Endodermal cell (in vitro differentiated cells): ENCODE results near the gene CLIP3. TPM values are rescaled to one million over a fixed set of nuclear protein-coding genes. Genes with fewer than 3 reads are reported as not detected.
"Not testable (repeated sequence)": the region's sequence is repeated elsewhere in the genome, so short reads cannot be mapped to it uniquely, and the experiment has no call there.

Experiments used
- DNase-seq: peaks from one replicate; pipeline ENCODE4 v3.0.0-alpha.2; 2017
- H3K27ac ChIP-seq: 2 replicates; pipeline ENCODE4 v1.5.1; 2013; ENCODE audit warnings: mild to moderate bottlenecking, low read depth, low read length, moderate library complexity
- H3K27me3 ChIP-seq: 2 replicates; pipeline ENCODE4 v1.6.1; 2013; ENCODE audit warnings: mild to moderate bottlenecking, low read length, moderate library complexity; ENCODE audit not compliant: insufficient read depth, control insufficient read depth, poor library complexity, severe bottlenecking
- H3K36me3 ChIP-seq: 2 replicates; pipeline ENCODE4 v1.7.0; 2013; ENCODE audit warnings: mild to moderate bottlenecking, low read length, moderate library complexity; ENCODE audit not compliant: control insufficient read depth, insufficient read depth
- H3K4me1 ChIP-seq: one replicate; pipeline ENCODE4 v1.7.0; 2013; ENCODE audit warnings: low read length; ENCODE audit not compliant: control insufficient read depth, insufficient read depth
- H3K4me3 ChIP-seq: 2 replicates; pipeline ENCODE4 v1.5.1; 2013; ENCODE audit warnings: mild to moderate bottlenecking, low read length, moderate library complexity
- H3K9ac ChIP-seq: 2 replicates; pipeline ENCODE4 v1.6.1; 2013; ENCODE audit warnings: mild to moderate bottlenecking, low read length, moderate library complexity; ENCODE audit not compliant: poor library complexity, severe bottlenecking; ENCODE audit errors: extremely low read depth
- H3K9me3 ChIP-seq: 2 replicates; pipeline ENCODE4 v1.6.1; 2013; ENCODE audit warnings: mild to moderate bottlenecking, low read length, moderate library complexity; ENCODE audit not compliant: control insufficient read depth
- H3K27ac Mint-ChIP-seq: 2 replicates; pipeline ENCODE4 v1.8.0; 2020; ENCODE audit warnings: mixed read lengths
- H3K27me3 Mint-ChIP-seq: 2 replicates; pipeline ENCODE4 v1.8.0; 2021; ENCODE audit warnings: mild to moderate bottlenecking, mixed read lengths; ENCODE audit not compliant: insufficient read depth
- H3K36me3 Mint-ChIP-seq: 2 replicates; pipeline ENCODE4 v1.8.0; 2020; ENCODE audit warnings: low read depth, mixed read lengths
- H3K4me1 Mint-ChIP-seq: 2 replicates; pipeline ENCODE4 v1.8.0; 2020; ENCODE audit warnings: mixed read lengths
- H3K4me3 Mint-ChIP-seq: 2 replicates; pipeline ENCODE4 v1.8.0; 2020; ENCODE audit warnings: mild to moderate bottlenecking, moderate library complexity, mixed read lengths
- H3K9me3 Mint-ChIP-seq: 2 replicates; pipeline ENCODE4 v1.8.0; 2020; ENCODE audit warnings: mild to moderate bottlenecking, mixed read lengths
- WGBS, 2 experiments: methylation state at CpG; one replicate each; pipeline versions ENCODE4 v1.1.5 to v1.1.7; 2013; ENCODE audit warnings: missing lambda C conversion rate in 2 of 2, mixed read lengths in 1 of 2; ENCODE audit not compliant: insufficient coverage in 1 of 2, insufficient read length in 1 of 2; 5-methylcytosine and 5-hydroxymethylcytosine counted together
- total RNA-seq, 2 donors: library from RNA; stranded (reverse); fragmentation: NEBNext Ultra II Directional in 1 of 2; extraction: Animal tissue kit (Norgen Biotek cat#: 25700) in 1 of 2; gene quantifications; 2 replicates in 1 of 2; 3 replicates in 1 of 2; pipeline ENCODE4 v1.2.1, GENCODE V29; 2021
- TF ChIP-seq, protein P1 (sequence below): fragments of 200-600 bp; sonication (generic); conservative IDR thresholded peaks from 2 replicates; pipeline ENCODE4 v1.5.0; 2021; ENCODE audit warnings: antibody characterized with exemption, mild to moderate bottlenecking

The CLIP3 gene
- total RNA-seq, 2 donors from 2014 or later: 12.6 to 19.7 TPM

DNA sequence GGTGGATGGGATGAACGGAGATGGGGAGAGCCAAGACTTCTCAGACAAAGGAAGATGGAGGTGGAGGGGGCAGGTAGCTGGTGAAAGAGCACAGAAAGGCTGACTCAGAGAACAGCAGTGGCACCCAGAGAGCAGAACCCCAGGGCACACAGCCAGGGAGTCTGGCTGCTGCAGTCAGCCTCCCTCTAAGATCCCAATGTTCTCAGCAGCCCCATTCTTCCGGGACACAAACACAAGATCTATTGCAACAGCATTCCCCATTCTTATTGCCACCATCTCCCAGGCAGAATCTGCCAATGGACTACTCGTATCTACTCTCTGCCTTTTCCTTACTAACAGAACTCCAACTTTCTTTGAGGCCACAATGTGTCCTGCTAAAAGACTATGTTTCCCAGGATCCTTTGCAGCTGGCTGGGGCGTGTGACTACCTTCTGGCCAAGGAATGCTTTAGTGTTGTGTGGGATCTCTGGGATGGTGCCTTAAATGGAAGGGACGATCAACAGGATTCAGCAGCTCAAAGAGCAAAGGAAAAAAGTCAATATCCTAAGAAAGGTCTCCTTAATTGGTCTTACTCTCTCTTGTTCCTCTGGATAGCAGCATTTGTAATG is 13.9 kb upstream of the CLIP3 start:
- Histone ChIP-seq H3K9ac (no peak overlapping the region), H3K4me3 (no peak overlapping the region), H3K9me3 (no peaks in the 10 kb centered on the region), H3K27me3 (no peaks in the 10 kb centered on the region), H3K27ac (no peak overlapping the region), H3K36me3 (no peaks in the 10 kb centered on the region), H3K4me1 (no peaks in the 10 kb centered on the region)
- Mint-ChIP-seq H3K27me3 (no peaks in the 10 kb centered on the region), H3K27ac (no peak overlapping the region), H3K4me3 (no peak overlapping the region), H3K4me1 (peaks cover 6% of the 10 kb centered on the region), H3K9me3 (no peaks in the 10 kb centered on the region), H3K36me3 (peaks cover 17% of the 10 kb centered on the region)
- no peak for DNase-seq
- TF ChIP-seq, protein P1, sequence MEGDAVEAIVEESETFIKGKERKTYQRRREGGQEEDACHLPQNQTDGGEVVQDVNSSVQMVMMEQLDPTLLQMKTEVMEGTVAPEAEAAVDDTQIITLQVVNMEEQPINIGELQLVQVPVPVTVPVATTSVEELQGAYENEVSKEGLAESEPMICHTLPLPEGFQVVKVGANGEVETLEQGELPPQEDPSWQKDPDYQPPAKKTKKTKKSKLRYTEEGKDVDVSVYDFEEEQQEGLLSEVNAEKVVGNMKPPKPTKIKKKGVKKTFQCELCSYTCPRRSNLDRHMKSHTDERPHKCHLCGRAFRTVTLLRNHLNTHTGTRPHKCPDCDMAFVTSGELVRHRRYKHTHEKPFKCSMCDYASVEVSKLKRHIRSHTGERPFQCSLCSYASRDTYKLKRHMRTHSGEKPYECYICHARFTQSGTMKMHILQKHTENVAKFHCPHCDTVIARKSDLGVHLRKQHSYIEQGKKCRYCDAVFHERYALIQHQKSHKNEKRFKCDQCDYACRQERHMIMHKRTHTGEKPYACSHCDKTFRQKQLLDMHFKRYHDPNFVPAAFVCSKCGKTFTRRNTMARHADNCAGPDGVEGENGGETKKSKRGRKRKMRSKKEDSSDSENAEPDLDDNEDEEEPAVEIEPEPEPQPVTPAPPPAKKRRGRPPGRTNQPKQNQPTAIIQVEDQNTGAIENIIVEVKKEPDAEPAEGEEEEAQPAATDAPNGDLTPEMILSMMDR: no peak
- 94 to 95% methylated on average over 3 to 5 of the region's 5 CpGs for WGBS, 2 experiments

- Mint-ChIP-seq H3K36me3 (peaks cover 20% of the 10 kb centered on the region), H3K27ac (no peak overlapping the region), H3K4me3 (no peak overlapping the region), H3K27me3 (no peaks in the 10 kb centered on the region), H3K9me3 (no peaks in the 10 kb centered on the region), H3K4me1 (no peaks in the 10 kb centered on the region)
- no peak overlapping the region for H3K27ac ChIP-seq
- no peaks in the 10 kb centered on the region for H3K36me3 ChIP-seq
- DNase-seq: no peak
- WGBS, 2 experiments: 100% methylated on average over 2 of the region's 2 CpGs; no CpG with 5 or more reads in 1 of the 2 experiments
- H3K27me3 ChIP-seq: no peaks in the 10 kb centered on the region
- H3K4me1 ChIP-seq: no peaks in the 10 kb centered on the region
- H3K9me3 ChIP-seq: no peaks in the 10 kb centered on the region
- TF ChIP-seq, protein P1: no peak
- H3K9ac ChIP-seq: no peak overlapping the region
- H3K4me3 ChIP-seq: no peak overlapping the region
Observed at GRCh38 chr19:36043952-36044351, 11.3 kb upstream of the CLIP3 start.

GRCh38 chr19:36041831-36042230 is 9.2 kb upstream of the CLIP3 start:
- Histone ChIP-seq H3K27me3 (no peaks in the 10 kb centered on the region), H3K27ac (no peak overlapping the region), H3K9ac (no peak overlapping the region), H3K4me3 (no peak overlapping the region), H3K9me3 (no peaks in the 10 kb centered on the region), H3K36me3 (no peaks in the 10 kb centered on the region), H3K4me1 (no peaks in the 10 kb centered on the region)
- Mint-ChIP-seq H3K4me1 (no peaks in the 10 kb centered on the region), H3K36me3 (peaks cover 20% of the 10 kb centered on the region), H3K9me3 (no peaks in the 10 kb centered on the region), H3K27me3 (no peaks in the 10 kb centered on the region), H3K4me3 (no peak overlapping the region), H3K27ac (peak overlapping the region; percentile 24)
- TF ChIP-seq, protein P1: no peak
- 41 to 55% methylated on average over 2 to 3 of the region's 3 CpGs for WGBS, 2 experiments
- DNase-seq: no peak

DNA sequence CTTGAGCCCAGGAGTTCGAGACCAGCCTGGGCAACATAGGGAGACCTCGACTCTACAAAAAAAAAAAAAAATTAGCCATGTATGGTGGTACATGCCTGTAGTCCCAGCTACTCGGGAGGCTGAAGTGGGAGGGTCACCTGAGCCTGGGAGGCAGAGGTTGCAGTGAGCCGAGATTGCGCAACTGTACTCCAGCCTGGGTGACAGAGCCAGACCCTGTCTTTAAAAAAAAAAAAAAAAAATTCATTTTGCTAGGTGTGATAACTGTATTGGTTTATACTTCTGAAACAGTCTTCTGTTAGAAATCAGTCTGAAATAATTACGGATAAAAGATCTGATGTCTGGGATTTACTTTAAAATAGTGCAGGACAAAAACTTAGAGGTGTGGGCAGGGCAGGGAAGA is 8.4 kb upstream of the CLIP3 start:
- peak overlapping the region; percentile 24 for H3K27ac Mint-ChIP-seq
- not testable (repeated sequence) for H3K9me3 Mint-ChIP-seq, H3K27me3 ChIP-seq, H3K27ac ChIP-seq, DNase-seq, H3K9me3 ChIP-seq, H3K9ac ChIP-seq, H3K4me3 Mint-ChIP-seq, H3K4me3 ChIP-seq, H3K27me3 Mint-ChIP-seq, H3K4me1 ChIP-seq, H3K4me1 Mint-ChIP-seq, H3K36me3 ChIP-seq
- peaks cover 18% of the 10 kb centered on the region for H3K36me3 Mint-ChIP-seq
- 86 to 89% methylated on average over 4 to 6 of the region's 6 CpGs for WGBS, 2 experiments
